ENCODE data around the gene GPR87. TPM values are rescaled to one million over a fixed set of nuclear protein-coding genes. Genes with fewer than 3 reads are reported as not detected.

Gene GPR87
- total RNA-seq, 2 experiments from 2014 or later = not detected

Other genes with a start within 250 kb of the GPR87 start
- gene MED12L, start 231.2 kb downstream of the GPR87 start, total RNA-seq = 1 to 10 TPM; 2.9 to 3.4 TPM
- 100 to 1,000 TPM in 1 of 2 experiments, 10 to 100 TPM in 1; 91.8 to 101 TPM for gene GPR171, start 113.6 kb downstream of the GPR87 start, total RNA-seq
- under 1 TPM; 0.51 to 0.70 TPM for gene P2RY14, start 38.3 kb downstream of the GPR87 start, total RNA-seq
- gene P2RY13, start 12.7 kb upstream of the GPR87 start, total RNA-seq = not detected
- gene P2RY12, start 67.9 kb upstream of the GPR87 start, total RNA-seq = not detected
- gene IGSF10, start 144.2 kb upstream of the GPR87 start, total RNA-seq = not detected

Data from activated CD8-positive, alpha-beta T cell treated with anti-CD3 and anti-CD28 coated beads for 36 hours (primary cell).